ENCODE data around the gene DNAJC15. TPM values are rescaled to one million over a fixed set of nuclear protein-coding genes. Genes with fewer than 3 reads are reported as not detected.

DNAJC15 gene
- total RNA-seq, 4 donors from 2014 or later, result 9.3 to 21.6 (median 12.7) TPM

DNA sequence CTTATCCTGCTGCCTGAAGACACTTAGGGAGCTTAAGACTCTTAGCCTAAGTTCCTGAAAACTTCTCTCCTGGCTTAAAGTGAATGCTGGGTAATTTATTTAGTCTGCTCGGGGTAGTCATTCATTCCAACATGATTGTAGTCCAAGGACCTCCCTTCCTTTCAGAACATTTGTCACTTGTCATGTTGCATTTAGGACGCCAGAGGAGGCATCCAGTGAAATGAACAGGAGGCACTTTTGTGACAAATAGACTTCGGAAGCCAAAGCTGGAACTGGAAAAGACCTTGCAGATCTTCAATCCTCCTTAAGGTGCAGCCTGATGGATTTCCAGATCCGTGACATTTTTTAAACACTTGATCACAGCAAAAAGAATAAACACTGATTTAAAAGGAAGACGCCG, 95.1 kb downstream of the DNAJC15 start:
- no peak overlapping the region for H3K4me3 ChIP-seq
- WGBS, 2 donors (ENCODE audit: low coverage in 1 of 2), result 39 to 47% methylated on average over 4 to 6 of the region's 6 CpGs
- no peaks in the 10 kb centered on the region for H3K9me3 ChIP-seq
- H3K27ac ChIP-seq, result no peak overlapping the region
- TF ChIP-seq, protein P1, sequence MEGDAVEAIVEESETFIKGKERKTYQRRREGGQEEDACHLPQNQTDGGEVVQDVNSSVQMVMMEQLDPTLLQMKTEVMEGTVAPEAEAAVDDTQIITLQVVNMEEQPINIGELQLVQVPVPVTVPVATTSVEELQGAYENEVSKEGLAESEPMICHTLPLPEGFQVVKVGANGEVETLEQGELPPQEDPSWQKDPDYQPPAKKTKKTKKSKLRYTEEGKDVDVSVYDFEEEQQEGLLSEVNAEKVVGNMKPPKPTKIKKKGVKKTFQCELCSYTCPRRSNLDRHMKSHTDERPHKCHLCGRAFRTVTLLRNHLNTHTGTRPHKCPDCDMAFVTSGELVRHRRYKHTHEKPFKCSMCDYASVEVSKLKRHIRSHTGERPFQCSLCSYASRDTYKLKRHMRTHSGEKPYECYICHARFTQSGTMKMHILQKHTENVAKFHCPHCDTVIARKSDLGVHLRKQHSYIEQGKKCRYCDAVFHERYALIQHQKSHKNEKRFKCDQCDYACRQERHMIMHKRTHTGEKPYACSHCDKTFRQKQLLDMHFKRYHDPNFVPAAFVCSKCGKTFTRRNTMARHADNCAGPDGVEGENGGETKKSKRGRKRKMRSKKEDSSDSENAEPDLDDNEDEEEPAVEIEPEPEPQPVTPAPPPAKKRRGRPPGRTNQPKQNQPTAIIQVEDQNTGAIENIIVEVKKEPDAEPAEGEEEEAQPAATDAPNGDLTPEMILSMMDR (IDR thresholded peaks at IDR 0.05), result peak in 1 of 4 experiments; percentile 18
- TF ChIP-seq POLR2A (IDR thresholded peaks at IDR 0.05) (no peak), POLR2AphosphoS5 (IDR thresholded peaks at IDR 0.05) (no peak)
- H3K4me1 ChIP-seq, result peaks cover 0 to 4% (median 0%) of the 10 kb centered on the region in 3 donors
- no peak for ATAC-seq
- H3K36me3 ChIP-seq, result no peaks in the 10 kb centered on the region
- no peaks in the 10 kb centered on the region for H3K27me3 ChIP-seq

- TF ChIP-seq POLR2AphosphoS5 (IDR thresholded peaks at IDR 0.05) (no peak), POLR2A (IDR thresholded peaks at IDR 0.05) (no peak), EP300 (IDR thresholded peaks at IDR 0.05) (no peak)
- TF ChIP-seq, protein P1 (IDR thresholded peaks at IDR 0.05), result no peak
- Histone ChIP-seq H3K4me3 (no peak overlapping the region), H3K27me3 (no peaks in the 10 kb centered on the region), H3K36me3 (no peaks in the 10 kb centered on the region), H3K9me3 (no peaks in the 10 kb centered on the region), H3K27ac (no peak overlapping the region), H3K4me1 (no peaks in the 10 kb centered on the region)
- no peak for ATAC-seq
- WGBS, 2 donors (ENCODE audit: low coverage in 1 of 2), result 50 to 84% methylated on average over 2 of the region's 6 CpGs
These were observed 95.8 kb downstream of the DNAJC15 start for GRCh38 chr13:43119206-43119605.

DNA sequence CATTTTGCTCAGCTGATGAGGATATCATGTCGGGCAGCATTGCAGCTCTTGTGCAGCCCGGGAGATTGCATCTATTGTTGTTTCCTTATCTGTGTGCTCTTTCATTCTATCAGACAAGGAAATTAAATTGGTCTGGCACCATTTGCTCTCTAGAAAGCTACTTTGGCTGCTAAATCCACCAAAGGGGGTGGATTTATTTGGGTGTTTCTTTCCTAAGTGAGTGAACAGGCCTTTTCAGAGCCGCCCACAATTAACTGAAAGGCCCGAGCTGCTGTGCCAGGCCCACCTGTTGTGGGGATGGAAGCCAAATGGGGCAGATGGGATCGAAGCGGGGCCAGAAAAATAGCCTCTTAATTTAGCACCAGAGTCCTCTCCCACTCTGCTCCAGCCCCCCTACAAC, 99.4 kb downstream of the DNAJC15 start:
- 73% methylated on average over 5 of the region's 6 CpGs; no CpG with 5 or more reads in 1 of the 2 donors for WGBS, 2 donors (ENCODE audit: low coverage in 1 of 2)
- H3K27ac ChIP-seq, result no peak overlapping the region
- TF ChIP-seq, protein P1 (IDR thresholded peaks at IDR 0.05), result no peak
- no peak for TF ChIP-seq POLR2AphosphoS5 (IDR thresholded peaks at IDR 0.05)
- TF ChIP-seq EP300 (IDR thresholded peaks at IDR 0.05), result no peak
- TF ChIP-seq POLR2A (IDR thresholded peaks at IDR 0.05), result no peak
- no peaks in the 10 kb centered on the region for H3K36me3 ChIP-seq
- no peak for ATAC-seq
- no peak overlapping the region for H3K4me3 ChIP-seq
- peaks cover 0 to 5% (median 0%) of the 10 kb centered on the region in 3 donors for H3K4me1 ChIP-seq
- H3K27me3 ChIP-seq, result no peaks in the 10 kb centered on the region
- no peaks in the 10 kb centered on the region for H3K9me3 ChIP-seq

DNA sequence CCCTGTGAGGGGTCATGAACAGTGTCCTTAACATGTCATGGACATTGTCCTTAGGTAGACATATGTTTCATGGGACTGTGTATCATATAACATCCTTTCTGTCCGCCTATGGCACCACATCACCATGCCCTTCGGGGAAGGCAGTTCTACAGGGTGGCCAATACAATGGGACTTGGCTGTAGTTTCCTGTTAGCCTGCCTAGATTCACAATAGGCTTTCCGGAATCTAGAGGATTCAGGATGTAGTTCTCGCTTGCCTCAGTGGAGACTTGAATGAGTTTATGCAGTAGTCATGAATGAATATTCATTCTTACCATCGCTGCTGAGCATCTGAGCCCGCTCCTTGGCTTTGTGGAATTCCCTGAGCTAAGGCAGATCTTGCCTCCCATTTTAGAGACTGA, 100.5 kb downstream of the DNAJC15 start:
- Histone ChIP-seq H3K4me1 (peaks cover 0 to 8% (median 3%) of the 10 kb centered on the region in 3 donors), H3K9me3 (no peaks in the 10 kb centered on the region), H3K36me3 (no peaks in the 10 kb centered on the region), H3K27ac (no peak overlapping the region), H3K27me3 (no peaks in the 10 kb centered on the region), H3K4me3 (no peak overlapping the region)
- no peak for ATAC-seq
- 83 to 95% methylated on average over 5 to 6 of the region's 6 CpGs for WGBS, 2 donors (ENCODE audit: low coverage in 1 of 2)
- TF ChIP-seq POLR2AphosphoS5 (IDR thresholded peaks at IDR 0.05) (no peak), POLR2A (IDR thresholded peaks at IDR 0.05) (no peak), EP300 (IDR thresholded peaks at IDR 0.05) (no peak)
- TF ChIP-seq, protein P1 (IDR thresholded peaks at IDR 0.05), result no peak

DNA sequence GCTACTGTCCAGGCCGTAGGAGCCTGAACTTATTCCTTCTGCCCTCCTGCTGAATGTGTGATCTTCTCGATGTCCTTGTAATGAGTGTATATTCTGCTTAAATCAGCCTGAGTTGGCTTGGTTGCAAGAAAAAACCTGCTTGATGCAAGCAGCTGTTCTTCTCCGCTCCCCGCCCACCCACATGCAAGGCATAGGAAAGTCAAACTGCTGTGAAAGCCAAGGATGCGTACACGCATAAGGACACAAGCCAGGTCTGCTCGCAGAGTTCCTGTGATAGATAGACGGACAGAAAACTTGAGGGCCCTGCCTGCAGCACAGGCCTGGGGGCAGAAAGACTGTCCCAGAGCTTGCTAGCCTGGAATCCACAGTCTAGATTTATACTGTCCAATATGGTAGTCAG, 101.1 kb downstream of the DNAJC15 start:
- 80 to 100% methylated on average over 1 to 2 of the region's 8 CpGs for WGBS, 2 donors (ENCODE audit: low coverage in 1 of 2)
- peaks cover 0 to 8% (median 3%) of the 10 kb centered on the region in 3 donors for H3K4me1 ChIP-seq
- H3K9me3 ChIP-seq, result no peaks in the 10 kb centered on the region
- no peak overlapping the region for H3K4me3 ChIP-seq
- H3K36me3 ChIP-seq, result no peaks in the 10 kb centered on the region
- no peaks in the 10 kb centered on the region for H3K27me3 ChIP-seq
- H3K27ac ChIP-seq, result no peak overlapping the region
- no peak for ATAC-seq
- TF ChIP-seq POLR2AphosphoS5 (IDR thresholded peaks at IDR 0.05), result no peak
- TF ChIP-seq POLR2A (IDR thresholded peaks at IDR 0.05), result no peak
- TF ChIP-seq EP300 (IDR thresholded peaks at IDR 0.05), result no peak
- TF ChIP-seq, protein P1 (IDR thresholded peaks at IDR 0.05), result no peak
